ENCODE data around the gene LRRC8A. TPM values are rescaled to one million over a fixed set of nuclear protein-coding genes. Genes with fewer than 3 reads are reported as not detected.
"Not testable (repeated sequence)": the region's sequence is repeated elsewhere in the genome, so short reads cannot be mapped to it uniquely, and the experiment has no call there.

The LRRC8A gene
- total RNA-seq, 1 experiment from 2014 or later, result 22.0 TPM

DNA sequence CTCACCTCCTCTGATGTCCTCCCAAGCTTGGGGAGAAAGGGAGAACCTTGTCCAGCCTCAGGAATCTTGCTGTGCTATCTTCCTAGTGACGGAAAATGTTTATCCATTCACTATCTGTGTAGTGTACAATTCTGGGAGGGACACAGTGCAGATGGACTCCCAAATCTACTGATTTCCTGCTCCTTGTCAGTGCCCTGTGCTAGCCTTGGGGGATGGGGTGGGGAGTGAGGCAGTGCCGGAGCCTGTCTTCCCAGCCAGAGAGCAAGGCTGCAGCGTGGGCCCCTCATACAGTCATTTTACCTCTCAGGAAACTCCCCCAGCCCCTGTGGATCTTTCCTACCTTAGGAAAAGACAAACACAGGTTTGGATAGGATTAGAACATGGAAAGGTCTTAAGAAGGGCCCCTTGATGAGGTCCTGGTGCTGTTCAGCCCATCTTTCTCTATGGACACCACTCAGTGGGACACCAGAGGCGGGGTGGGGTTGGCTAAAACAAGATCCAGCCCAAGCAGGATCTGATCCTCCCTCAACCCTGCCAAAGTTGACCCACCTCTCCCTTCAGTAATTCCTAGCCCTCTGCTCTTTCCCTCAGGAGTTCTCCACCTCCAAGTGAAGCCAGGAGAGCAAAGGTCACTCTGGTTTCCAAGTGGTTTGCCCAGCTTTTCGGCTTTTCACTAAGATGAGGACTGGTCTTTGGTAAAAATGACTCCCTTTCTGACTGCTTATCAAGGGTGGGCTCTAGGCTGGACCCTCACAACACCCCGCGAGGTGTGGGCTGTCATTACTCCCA, 62.1 kb downstream of the LRRC8A start:
- ATAC-seq (no peak), DNase-seq (ENCODE audit: low read depth, low spot score) (no peak)
- CTCF ChIA-PET, result no interaction called here
- no peaks in the 10 kb centered on the region for H3K27me3 ChIP-seq (ENCODE audit: insufficient read depth, low read length)
- RAD21 ChIA-PET (ENCODE audit: low non-redundant PET in 1 of 2, low total read pairs in 2 of 2, uncharacterized antibody in 2 of 2, unreplicated experiment in 2 of 2), result no interaction called here
- H3K36me3 ChIP-seq (ENCODE audit: control insufficient read depth in 1 of 2, insufficient read depth in 2 of 2, low read length in 2 of 2), result no peaks in the 10 kb centered on the region
- peaks cover 26% of the 10 kb centered on the region for H3K79me2 ChIP-seq (ENCODE audit: insufficient read depth, low read length)
- H3K9me3 ChIP-seq (ENCODE audit: control insufficient read depth in 1 of 2, insufficient read depth in 1 of 2, low read depth in 1 of 2, low read length in 2 of 2), result no peaks in the 10 kb centered on the region
- POLR2A ChIA-PET, result no interaction called here
- peaks cover 8 to 17% of the 10 kb centered on the region in 2 experiments; a peak in 2 of 4 replicates for H3K4me1 ChIP-seq (ENCODE audit: control insufficient read depth in 1 of 2, insufficient read depth in 2 of 2, low read length in 2 of 2)
- H3K27ac ChIP-seq (ENCODE audit: low read depth, low read length), result no peak overlapping the region
- TF ChIP-seq ZNF274 (IDR thresholded peaks at IDR 0.05; ENCODE audit: low read depth, low read length) (no peak), YY1 (IDR thresholded peaks at IDR 0.05; ENCODE audit: extremely low read depth, insufficient replicate concordance, low read depth, low read length) (no peak), SRF (IDR thresholded peaks at IDR 0.05; ENCODE audit: low read depth) (no peak), EGR1 (IDR thresholded peaks at IDR 0.05; ENCODE audit: low read depth) (no peak), SIN3A (IDR thresholded peaks at IDR 0.05; ENCODE audit: low read depth) (no peak), TCF7L2 (IDR thresholded peaks at IDR 0.05; ENCODE audit: borderline replicate concordance, extremely low read depth, insufficient read depth, insufficient read length) (no peak), SP1 (IDR thresholded peaks at IDR 0.05; ENCODE audit: low read depth) (no peak), CTCF (IDR thresholded peaks at IDR 0.05 in 2 of 3, conservative IDR thresholded peaks at IDR 0.05 in 1 of 3; ENCODE audit: borderline replicate concordance in 1 of 3, insufficient read depth in 1 of 3, low read depth in 2 of 3, low read length in 2 of 3) (no peak)
- TF ChIP-seq, protein P1, sequence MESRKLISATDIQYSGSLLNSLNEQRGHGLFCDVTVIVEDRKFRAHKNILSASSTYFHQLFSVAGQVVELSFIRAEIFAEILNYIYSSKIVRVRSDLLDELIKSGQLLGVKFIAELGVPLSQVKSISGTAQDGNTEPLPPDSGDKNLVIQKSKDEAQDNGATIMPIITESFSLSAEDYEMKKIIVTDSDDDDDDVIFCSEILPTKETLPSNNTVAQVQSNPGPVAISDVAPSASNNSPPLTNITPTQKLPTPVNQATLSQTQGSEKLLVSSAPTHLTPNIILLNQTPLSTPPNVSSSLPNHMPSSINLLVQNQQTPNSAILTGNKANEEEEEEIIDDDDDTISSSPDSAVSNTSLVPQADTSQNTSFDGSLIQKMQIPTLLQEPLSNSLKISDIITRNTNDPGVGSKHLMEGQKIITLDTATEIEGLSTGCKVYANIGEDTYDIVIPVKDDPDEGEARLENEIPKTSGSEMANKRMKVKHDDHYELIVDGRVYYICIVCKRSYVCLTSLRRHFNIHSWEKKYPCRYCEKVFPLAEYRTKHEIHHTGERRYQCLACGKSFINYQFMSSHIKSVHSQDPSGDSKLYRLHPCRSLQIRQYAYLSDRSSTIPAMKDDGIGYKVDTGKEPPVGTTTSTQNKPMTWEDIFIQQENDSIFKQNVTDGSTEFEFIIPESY (IDR thresholded peaks at IDR 0.05; ENCODE audit: extremely low read depth, insufficient replicate concordance, low read length), result no peak
- H3K9me2 ChIP-seq (ENCODE audit: insufficient read depth), result no peaks in the 10 kb centered on the region
- no peak overlapping the region for H3K4me2 ChIP-seq (ENCODE audit: low read length)
- no peak overlapping the region for H3K4me3 ChIP-seq (replicated peaks in 1 of 2; ENCODE audit: low read depth in 1 of 2, low read length in 2 of 2)
- H2AFZ ChIP-seq (ENCODE audit: low read depth, low read length, poor library complexity, severe bottlenecking), result no peak overlapping the region
- H4K20me1 ChIP-seq (ENCODE audit: insufficient read depth), result no peaks in the 10 kb centered on the region
- no peak overlapping the region for H3K9ac ChIP-seq (ENCODE audit: low read length)
- intact Hi-C loops (cut with micrococcal nuclease), result no loop called here
- no TSS peak for BruUV-seq (replicated peaks)

DNA sequence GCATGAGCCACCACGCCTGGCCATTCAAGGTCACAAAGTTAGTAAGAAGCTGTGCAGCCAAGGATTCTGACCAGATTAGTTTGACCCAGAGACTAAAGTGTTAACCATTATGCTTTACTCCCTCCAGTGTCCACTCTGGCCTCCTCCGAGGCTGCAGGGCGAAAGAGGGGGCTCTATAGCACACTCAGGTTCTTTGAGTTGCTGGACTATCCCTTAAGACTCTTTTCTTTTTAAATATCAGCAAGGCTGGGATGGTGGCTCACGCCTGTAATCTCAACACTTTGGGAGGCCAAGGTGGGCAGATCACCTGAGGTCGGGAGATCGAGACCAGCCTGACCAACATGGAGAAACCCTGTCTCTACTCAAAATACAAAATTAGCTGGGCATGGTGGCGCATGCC, 63.0 kb downstream of the LRRC8A start:
- H3K9ac ChIP-seq (ENCODE audit: low read length); CTCF ChIA-PET; POLR2A ChIA-PET; ATAC-seq; H3K27ac ChIP-seq (ENCODE audit: low read depth, low read length); H3K4me2 ChIP-seq (ENCODE audit: low read length); BruUV-seq (replicated peaks); DNase-seq (ENCODE audit: low read depth, low spot score); intact Hi-C loops (cut with micrococcal nuclease); RAD21 ChIA-PET (ENCODE audit: low non-redundant PET in 1 of 2, low total read pairs in 2 of 2, uncharacterized antibody in 2 of 2, unreplicated experiment in 2 of 2); H3K9me3 ChIP-seq (ENCODE audit: control insufficient read depth in 1 of 2, insufficient read depth in 1 of 2, low read depth in 1 of 2, low read length in 2 of 2); H3K27me3 ChIP-seq (ENCODE audit: insufficient read depth, low read length); H3K4me3 ChIP-seq (replicated peaks in 1 of 2; ENCODE audit: low read depth in 1 of 2, low read length in 2 of 2); H3K36me3 ChIP-seq (ENCODE audit: control insufficient read depth in 1 of 2, insufficient read depth in 2 of 2, low read length in 2 of 2); H3K9me2 ChIP-seq (ENCODE audit: insufficient read depth); H4K20me1 ChIP-seq (ENCODE audit: insufficient read depth); H2AFZ ChIP-seq (ENCODE audit: low read depth, low read length, poor library complexity, severe bottlenecking): not testable (repeated sequence)
- Histone ChIP-seq H3K79me2 (ENCODE audit: insufficient read depth, low read length) (peaks cover 30% of the 10 kb centered on the region), H3K4me1 (ENCODE audit: control insufficient read depth in 1 of 2, insufficient read depth in 2 of 2, low read length in 2 of 2) (peaks cover 8 to 18% of the 10 kb centered on the region in 2 experiments; a peak in 2 of 4 replicates)
